ENCODE measurements around the gene CPA2.

The CPA2 gene

DNA sequence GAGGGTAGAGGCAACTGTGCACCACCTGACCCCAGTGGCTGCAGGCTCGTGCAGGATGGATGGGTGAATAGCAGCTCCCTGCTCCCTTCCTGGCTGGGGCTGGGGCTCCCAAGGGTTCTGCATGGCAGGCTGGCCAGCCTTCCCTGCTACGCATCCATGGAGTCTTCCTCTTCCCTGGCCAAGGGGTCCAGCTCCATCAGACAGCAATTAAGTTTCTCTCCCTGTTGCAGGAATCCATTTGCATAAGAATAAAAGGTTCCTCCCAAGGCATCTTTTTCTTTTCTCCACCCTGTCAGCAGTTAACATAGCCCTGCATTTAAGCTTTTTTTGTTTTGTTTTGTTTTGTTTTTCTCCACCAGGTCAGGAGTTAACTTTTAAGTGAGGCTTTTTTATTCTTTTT lies 10.0 kb upstream of the CPA2 start:
- DNase-seq: no peak

DNA sequence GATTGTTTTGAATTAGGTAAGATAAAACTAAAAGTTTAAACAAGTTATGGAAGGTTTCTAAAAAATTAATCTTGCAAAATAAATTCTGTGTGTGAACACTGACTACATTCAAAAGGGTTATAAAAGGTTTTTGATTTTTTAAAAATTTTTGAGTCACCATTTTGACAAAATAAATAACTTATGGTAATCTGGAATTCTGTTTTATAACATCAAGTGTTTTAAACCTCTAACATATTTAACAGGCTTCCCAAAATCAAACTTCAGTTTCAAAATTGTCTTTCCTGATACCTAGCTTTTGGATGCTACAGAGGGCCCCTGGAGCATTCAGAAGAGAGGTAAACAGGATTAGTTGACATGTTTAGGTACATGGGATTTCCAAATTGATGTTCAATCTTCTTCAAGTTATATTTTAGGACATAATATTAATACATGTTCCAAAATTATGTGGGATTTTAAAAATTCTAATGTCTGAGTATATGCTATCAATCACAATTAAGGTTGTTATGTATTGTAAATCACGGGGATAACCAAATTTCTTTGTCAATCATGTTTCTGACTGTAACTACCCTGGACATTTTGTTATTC lies 8.1 kb upstream of the CPA2 start:
- no peak for DNase-seq

DNA sequence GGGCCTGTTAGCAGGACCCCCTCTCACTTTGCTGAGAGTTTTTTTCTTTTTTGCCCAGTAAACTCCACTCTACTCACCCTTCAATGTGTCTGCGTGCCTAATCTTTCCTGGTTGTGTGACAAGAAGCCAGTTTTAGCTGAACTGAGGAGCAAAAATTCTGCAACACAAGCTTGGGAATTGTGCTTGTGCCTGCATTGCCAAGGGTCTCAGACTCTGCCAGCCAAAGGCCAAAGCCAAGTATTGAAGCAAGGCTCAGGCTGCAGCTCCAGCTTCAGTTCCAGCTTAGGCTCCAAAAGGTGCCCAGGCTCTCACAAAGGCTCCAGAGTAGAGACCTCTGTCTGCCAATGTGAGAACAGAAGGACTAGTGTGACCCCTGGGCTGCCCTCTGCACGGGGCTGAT lies 4.2 kb upstream of the CPA2 start:
- DNase-seq: no peak

DNA sequence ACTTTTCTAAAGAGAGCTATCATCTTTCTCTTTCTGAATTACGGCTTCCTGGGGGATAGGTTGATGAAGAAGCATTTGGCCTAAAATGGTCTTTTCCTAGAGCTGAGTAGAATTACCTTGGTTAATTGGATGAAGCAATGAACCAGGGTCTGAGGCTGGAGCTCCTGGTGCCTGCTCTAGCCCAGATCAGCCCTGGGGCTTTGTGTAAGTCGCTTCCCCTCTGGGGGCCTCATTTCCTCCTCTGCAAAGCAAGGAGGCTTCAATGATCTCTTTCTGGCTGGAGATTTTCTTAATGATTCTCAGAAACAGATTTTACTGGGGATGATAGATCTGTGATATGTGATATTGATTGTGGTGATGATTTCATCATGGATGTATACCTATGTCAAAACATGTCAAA lies 3.5 kb upstream of the CPA2 start:
- no peak for DNase-seq

DNA sequence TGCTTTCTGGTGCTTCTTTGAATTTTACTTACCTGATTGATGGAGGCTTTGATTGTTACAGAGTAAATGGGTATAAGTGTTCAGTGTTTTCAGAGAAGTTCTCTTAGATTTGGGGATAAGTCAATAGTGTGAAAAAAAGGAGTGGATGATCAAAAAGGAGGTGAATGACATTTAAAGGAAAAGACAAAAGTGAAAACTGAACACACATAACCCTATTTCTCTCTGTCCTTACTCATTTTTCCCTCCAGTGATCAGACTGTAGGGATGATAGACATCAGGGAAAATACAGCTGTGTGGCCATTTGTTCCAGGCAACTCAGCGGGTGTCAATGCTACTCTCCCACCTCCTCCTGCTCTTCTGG lies 278 bp downstream of the CPA2 start:
- DNase-seq: no peak

DNA sequence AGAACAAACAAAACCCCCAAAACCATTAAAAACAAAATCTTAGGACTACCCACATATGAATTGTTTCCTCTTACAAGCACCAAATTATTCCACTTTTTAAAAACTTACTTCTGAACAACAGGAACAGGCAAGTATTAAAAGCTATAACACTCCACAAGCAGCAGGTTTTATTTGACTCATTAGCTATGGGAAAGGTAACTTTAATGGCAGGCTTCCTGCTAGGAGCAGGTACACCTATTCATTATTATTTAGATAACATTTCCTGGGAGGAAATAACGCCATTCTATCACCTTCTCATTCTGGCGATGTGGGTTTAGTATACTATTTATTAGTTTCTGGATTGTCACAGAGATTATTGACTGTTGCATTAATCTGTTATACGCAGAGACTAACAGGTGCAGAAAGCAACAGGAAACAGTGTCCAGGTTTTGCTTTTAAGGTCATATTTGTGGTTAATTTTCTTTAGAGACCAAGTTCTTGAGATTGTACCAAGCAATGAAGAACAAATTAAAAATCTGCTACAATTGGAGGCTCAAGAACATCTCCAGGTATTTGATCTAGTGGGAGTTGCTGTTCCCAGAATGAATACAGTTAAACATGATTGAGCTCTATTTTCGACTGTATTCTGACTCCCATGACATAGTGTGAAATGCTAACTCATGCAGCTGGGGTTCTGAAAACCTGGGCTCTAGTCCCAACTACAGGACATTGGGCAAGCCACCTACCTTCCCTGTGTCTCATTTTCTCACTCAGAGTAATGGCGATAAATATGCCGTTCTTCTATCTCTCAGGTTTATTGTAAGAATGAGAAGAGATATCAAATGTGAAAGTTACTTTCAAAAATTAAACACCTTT lies 2.0 kb downstream of the CPA2 start:
- no peak for DNase-seq

DNA sequence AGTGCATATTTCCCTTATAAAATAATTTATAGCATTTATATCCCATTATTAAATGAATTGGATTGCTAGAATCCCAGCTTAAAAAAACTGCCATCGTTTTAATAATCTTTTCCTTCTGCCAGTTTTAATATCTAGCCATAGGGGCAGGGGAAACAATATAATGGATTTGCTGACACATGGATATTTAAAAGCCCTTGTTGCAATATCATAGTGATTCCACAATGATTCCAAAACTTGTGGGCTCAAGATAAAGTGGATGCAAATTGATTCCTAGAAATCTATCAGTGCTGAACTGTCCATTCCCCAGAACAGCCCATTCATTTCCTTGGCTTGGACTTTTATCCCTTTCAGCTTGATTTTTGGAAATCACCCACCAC lies 2.6 kb downstream of the CPA2 start:
- DNase-seq: no peak

DNA sequence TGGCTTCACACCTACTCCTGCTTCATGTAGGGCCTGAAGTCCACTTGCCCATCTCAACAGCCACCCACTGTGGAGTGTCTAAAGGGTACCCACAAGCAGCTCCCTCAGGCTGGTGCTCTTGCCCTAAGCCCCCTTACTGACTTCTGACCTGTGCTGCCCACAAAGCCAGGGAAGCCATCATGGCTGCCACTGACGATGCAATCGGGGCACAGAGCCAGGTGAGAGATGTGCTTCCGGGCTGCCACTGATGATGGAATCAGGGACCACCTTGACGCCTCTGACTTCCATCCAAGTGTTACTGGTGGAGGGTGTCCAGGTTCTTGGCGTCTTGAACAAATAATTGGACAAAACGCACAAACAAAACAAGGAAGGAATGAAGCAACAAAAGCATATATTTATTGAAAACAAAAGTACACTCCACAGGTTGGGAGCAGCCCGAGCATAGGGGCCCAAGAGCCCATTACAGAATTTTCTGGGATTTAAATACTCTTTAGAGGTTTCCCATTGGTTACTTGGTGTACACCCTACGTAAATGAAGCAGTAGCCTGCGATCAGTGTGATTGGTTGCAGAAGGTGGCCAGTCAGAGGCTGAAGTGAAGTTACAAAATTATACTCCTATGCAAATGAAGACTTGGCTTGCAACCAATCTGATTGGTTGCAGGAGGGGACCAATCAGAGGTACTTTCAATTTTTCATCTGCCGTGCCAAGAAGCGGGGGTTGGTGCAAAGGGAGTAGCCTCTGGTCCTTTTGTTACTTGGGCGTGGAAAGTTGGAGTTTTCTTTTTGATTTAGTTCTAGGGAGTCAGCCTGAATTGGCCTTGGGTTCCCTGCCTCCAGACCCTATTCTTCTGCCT lies 4.5 kb downstream of the CPA2 start:
- DNase-seq: no peak

DNA sequence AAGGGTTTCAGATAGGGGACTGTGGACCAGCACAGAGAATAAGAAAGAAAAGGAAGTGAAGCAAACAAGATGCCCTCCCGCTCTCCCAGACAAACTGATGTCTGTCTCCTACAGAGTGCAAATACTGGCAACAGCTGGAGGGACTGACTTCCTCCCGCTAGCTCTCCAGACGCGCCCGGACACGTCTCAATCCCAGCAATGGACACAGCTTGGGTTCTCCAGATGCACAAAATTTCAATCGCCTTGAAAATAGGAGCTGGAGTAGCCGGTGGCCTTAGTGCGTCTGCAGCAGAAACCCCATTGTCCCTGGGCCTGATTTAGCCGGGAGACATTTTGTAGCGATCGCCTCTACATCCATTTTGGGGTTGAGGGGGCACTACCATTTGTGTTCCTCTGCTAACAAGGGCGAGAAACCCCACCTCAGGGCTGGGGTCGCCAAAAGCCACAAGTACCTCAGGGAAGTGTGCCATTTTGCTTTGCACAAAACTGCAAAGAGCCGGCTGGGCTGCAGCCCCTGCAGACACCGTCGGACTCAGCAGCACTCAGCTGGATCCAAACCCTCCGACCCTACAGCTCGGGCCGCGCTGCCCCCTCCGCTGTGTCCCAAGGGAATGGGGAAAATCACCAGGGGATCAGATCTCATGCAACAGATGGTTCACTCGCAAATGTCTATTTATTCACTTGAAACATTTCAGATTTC lies 5.9 kb downstream of the CPA2 start:
- no peak for DNase-seq

DNA sequence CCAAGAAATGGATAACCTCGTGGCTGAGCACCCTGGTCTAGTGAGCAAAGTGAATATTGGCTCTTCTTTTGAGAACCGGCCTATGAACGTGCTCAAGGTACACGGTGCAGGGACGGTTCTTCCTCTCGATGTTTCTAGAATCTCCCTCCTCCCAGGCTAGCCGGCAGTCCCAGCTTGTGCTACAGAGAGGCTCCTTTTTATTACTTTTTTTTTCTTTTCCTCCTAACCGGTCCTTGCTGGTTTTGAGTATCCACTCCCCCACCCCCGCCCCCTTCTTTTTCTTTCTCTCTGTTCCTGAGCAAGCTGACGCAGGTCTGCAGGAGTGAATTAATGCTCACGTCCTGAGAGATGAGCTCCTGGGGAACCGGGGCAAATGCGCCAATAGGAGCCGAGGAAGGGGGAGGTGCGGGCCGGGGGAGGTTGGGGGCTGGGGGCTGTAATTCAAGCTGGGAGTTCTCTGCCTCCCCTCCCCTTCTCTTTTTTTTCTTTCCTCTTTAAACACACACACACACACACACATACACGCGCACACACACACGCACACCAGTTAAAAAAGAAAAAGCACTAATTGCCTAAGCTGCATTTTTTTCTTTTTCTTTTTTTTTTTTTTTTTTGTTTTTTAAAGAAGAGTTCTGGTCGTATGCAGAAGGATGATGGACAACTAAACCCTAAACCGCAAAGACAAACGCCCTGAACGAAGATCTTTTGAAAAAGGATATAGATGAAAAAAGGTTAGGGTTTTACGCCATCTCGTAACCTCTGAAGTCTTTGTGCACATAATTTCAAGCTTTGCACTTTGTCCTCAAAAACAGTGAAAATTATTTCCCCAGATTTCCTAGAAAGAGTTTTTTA lies 6.6 kb downstream of the CPA2 start:
- DNase-seq: no peak

DNA sequence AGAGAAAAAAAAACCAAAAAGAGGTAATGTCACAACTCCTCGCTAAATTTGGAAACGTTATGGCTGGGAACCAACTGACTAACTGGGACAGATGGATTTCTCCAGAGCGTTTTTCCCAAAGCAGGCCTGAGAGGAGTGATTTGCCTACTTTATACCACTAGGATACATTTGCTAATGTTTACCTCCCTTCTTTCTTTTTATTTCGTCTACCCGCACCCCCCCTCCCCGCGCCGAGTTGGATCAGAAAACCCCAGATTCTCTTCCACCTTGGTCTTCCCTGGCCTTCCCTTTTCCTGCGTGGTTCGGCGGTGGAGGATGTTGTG lies 7.2 kb downstream of the CPA2 start:
- DNase-seq: no peak

DNA sequence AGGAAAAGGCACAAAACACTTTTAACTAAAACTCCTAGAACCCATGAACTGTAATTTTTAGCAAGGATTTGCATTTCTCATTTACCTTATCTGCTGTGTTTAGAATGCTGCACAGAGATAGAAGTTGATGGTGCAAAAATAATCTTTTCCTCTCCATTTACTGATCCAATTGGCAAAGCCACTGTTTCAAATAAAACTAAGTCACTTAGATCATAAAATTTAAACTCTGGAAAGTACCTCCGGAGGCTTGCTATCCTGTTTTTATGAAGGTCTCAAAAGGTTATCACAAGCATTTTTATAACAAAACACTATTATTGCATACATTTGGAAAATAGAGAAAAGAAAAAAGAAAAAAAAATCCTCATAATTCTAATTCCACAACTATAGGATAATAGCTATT lies 7.6 kb downstream of the CPA2 start:
- no peak for DNase-seq

DNA sequence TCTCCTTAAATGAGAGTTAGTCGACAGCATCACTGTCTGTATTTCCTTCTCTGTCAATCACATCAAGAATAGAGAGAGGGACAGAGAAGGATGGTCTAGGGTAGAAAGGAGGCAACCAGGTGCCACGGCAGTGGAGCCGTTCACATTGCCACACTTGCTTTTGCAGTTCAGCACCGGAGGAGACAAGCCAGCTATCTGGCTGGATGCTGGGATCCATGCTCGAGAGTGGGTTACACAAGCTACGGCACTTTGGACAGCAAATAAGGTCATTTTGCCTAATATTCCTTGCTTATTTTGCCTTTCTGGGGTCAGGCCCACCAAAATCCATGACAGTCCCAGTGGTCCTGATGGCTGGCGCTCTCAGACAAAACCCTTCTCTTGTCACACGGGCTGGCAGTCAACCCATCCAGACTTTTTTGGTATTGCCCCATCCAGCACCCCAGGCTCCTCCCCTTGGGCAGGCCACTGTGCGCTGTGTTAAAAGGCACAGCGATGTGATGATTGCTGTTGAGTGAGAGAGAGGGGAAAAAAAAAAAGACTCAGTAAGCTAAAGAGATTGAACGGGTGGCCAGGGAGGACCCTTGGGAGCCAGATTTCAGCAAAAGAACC lies 8.4 kb downstream of the CPA2 start:
- DNase-seq: no peak

DNA sequence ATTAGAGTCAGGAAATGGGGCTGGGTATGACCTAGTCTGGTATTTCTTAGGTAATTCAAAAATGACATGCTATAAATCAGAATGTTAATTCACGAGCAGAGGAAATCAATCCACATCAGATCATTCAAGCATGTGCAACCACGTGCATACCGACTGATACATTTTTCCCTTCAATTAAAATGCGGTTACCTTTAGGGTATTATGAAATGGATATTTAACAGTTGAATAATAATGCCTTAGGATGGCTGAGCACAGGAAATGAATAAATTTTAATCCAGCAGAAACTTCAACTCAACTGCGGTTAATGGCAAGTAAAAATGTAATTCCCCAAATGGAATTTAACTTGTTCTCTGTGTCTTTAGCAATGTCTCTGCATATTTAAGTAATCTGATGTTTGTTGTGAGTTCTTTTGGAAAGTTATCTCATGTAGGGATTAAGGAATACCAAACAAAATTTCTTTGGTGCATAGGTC lies 9.2 kb downstream of the CPA2 start:
- no peak for DNase-seq

DNA sequence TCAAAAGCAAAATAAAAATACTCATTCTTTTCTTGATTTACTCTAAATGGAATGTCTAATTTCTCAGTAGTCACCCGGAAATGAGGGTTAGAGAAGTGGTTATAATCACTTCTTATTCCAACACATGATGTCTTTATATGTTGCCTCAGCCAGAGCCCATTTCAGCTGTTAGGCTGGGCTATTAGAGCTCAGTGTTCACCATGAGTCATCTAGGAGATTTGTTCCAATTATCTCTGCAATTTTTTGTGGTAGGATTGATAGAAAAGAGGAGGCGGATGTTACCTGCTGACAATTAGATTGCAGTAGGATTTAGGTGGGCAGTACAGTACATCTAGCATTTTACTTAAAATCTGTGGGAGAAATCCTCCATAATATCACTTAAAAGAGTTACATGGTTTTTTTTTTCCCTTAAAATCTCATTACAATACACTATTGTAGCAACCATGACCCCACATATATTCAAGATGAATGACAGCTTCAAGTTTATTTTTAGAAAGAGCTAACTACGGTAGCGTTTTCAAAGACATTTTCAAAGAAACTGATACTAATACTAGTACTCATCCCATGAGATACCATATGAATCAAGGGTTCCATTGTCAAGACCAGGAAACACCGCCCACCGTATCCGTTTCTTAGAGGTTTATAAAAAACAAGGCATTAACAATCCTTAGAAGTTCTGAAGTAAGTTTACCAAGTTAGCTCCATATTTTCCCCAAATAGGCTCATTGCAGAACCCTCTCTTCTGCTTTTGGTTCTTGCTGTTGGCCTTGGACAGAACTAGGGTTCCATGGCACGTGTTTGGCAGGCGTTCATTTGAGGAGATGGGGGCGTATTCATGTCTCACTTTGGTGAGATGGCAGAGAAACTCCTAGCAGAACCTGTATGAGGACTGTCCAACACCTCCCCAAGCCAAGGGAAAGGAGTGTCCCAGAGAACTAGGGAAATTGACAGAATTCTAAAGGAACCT lies 10.4 kb downstream of the CPA2 start:
- DNase-seq: no peak

DNA sequence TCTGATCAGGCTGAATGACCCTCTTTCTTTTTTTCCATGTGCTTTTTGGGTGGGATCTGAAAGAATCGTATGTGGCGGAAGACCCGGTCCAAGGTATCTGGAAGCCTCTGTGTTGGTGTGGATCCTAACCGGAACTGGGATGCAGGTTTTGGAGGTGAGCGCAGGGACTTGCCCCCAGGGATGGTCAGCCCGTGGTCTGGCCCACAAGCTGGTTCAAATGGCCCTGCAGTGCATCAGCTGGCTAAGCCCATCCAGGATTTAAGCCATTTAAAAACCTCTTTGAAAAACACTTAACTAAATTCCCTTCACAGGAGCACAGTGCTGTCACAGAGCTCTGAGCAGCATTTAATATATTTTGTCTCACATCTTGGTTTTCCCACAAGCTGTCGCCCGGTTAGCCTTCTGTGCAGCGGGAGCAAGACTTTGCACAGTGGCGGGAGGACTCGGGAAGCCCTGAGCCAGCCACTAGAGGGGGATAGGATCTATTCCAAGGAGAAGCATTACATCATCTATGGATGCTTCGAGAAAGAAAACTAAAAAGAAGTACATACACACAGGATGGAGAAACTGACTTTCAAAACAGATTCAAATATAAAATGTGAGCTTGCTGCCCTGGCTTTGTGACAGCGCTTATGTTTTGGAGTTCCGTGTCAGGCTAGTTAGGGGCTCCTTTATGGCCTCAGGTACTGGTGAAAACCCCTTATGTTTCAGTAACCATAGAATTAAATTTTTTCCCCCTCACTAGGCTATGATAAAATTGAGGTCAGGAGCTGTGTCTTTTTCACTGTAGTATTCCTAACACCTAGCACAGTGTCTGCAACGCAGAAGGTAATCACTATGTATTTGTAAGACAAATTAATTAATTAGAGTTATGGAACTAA lies 11.3 kb downstream of the CPA2 start:
- DNase-seq: no peak

DNA sequence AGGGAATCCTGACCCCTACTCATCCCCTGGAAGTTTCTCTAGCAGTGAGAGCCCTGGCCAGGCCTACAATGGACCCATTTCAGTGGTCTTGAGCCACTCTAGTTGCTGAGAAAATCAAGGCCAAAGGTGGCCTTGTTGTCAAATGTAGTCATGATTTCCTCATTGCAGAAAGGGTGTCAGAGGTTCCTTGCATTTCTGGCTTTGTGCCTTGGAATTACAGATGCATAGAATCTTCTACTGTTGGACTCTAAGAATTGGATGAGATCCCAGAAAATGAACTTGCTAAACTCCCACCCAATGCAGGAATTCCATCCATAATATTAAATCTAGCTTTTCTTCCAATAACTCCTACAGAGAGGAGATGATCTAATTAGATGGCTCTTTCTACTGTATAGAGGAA lies 12.2 kb downstream of the CPA2 start:
- no peak for DNase-seq

DNA sequence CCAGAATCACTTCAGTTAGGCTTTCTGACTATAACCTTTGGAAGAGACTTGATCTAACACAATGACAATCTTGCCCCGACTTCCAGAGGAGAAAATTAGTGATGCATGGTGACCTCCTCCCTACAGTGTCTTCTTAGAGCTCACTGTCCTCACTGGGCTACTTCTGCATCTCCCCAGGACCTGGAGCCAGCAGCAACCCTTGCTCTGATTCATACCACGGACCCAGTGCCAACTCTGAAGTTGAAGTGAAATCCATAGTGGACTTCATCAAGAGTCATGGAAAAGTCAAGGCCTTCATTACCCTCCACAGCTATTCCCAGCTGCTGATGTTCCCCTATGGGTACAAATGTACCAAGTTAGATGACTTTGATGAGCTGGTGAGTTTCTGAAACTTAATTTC lies 12.6 kb downstream of the CPA2 start:
- no peak for DNase-seq

DNA sequence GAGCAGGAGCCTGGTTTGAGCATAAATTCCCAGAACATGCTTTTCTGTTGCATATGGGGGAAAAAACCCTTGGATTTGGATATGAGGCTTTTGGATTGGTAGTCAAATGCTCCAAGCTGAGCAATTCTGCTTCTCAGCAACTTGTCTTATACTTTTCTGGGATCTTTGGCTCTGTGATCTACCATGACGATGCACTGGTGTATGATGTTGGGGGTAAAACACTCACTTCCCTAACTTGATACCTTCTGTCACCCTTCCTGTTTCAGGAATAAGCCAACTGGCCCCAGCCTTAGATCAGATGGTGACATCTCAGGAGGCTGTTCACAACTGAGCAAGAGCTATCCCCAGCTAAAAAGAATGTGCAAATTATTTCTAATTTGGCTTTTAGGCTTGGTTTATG lies 13.2 kb downstream of the CPA2 start:
- no peak for DNase-seq

DNA sequence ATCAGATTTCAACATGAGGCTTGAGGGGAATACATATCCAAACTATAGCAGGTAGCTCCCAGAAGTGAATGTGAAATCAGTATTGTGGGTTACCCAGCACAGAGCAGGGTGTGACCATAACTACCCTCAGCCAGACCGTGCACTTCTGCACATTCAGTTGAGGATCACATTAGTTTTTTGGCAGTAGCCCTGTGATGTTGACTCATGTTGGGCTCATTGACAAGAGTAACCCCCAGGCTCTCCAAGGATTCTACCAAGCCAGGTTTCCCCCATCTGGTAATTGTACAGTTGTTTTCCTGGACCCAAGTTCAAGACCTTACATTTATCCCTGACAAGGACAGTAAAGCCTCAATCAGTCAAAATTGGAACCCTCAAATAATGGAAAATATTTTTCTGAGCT lies 14.6 kb downstream of the CPA2 start:
- DNase-seq: no peak
